Endometrium (tissue), 2 donors: Measurements from ENCODE around the gene TMEM37.

Experiments used
- FAIRE-seq: peaks from 2 replicates; lab custom pipeline; 2012; peaks lifted over from hg19 to GRCh38; lab: Jason Lieb, UNC
- donor health status: control.
- donor health status: control.

TMEM37 gene

GRCh38 chr2:119434664-119435063 lies 3.0 kb downstream of the TMEM37 start:
- no peak for FAIRE-seq

- FAIRE-seq: no peak
Measured at GRCh38 chr2:119435081-119435952, 3.7 kb downstream of the TMEM37 start.

GRCh38 chr2:119435953-119436297 lies 4.3 kb downstream of the TMEM37 start:
- FAIRE-seq: no peak

GRCh38 chr2:119436993-119437772 lies 5.5 kb downstream of the TMEM37 start:
- no peak for FAIRE-seq

GRCh38 chr2:119438128-119438656 lies 6.5 kb downstream of the TMEM37 start:
- no peak for FAIRE-seq

- no peak for FAIRE-seq
Measured at GRCh38 chr2:119438726-119439284, 7.2 kb downstream of the TMEM37 start.

GRCh38 chr2:119439574-119440500 lies 8.2 kb downstream of the TMEM37 start:
- no peak for FAIRE-seq

- no peak for FAIRE-seq
Measured at GRCh38 chr2:119440501-119440870, 8.8 kb downstream of the TMEM37 start.

GRCh38 chr2:119440873-119441272 lies 9.2 kb downstream of the TMEM37 start:
- no peak for FAIRE-seq

- FAIRE-seq: no peak
Measured at GRCh38 chr2:119441376-119442225, 9.9 kb downstream of the TMEM37 start.

- no peak for FAIRE-seq
Measured at GRCh38 chr2:119442226-119442619, 10.6 kb downstream of the TMEM37 start.

GRCh38 chr2:119442850-119443249 lies 11.2 kb downstream of the TMEM37 start:
- FAIRE-seq: no peak

- FAIRE-seq: no peak
Measured at GRCh38 chr2:119446037-119446436, 14.4 kb downstream of the TMEM37 start.

- FAIRE-seq: no peak
Measured at GRCh38 chr2:119448427-119449141, 16.9 kb downstream of the TMEM37 start.

GRCh38 chr2:119449521-119449920 lies 17.9 kb downstream of the TMEM37 start:
- no peak for FAIRE-seq

GRCh38 chr2:119451336-119452050 lies 19.8 kb downstream of the TMEM37 start:
- no peak for FAIRE-seq

- no peak for FAIRE-seq
Measured at GRCh38 chr2:119453972-119454593, 22.4 kb downstream of the TMEM37 start.

GRCh38 chr2:119455066-119455718 lies 23.5 kb downstream of the TMEM37 start:
- peak; percentile 69 for FAIRE-seq
